HepG2 (cell line): ENCODE measurements around the gene CS. TPM values are rescaled to one million over a fixed set of nuclear protein-coding genes. Genes with fewer than 3 reads are reported as not detected.

Experiments used
- ATAC-seq: fragments of 200-7000 bp; cut with Tn5 transposase; 3 replicates; pipeline ENCODE4 v1.9.1; 2020; ENCODE audit warnings: mild to moderate bottlenecking, moderate library complexity
- BruUV-seq: library from RNA; stranded (reverse); fragments of 400-500 nt; replicated peaks from 2 replicates; lab custom pipeline; 2021; lab: Mats Ljungman, UMichigan
- CTCF ChIA-PET: fragments of 300-600 bp; formaldehyde crosslinking; extraction: SDS; loops from one replicate; lab custom pipeline; 2021; ENCODE audit warnings: low total read pairs, inconsistent platforms, low intra/inter-chr PET ratio; lab: Yijun Ruan, JAX
- POLR2A ChIA-PET: fragments of 350-600 bp; sonication (Branson Sonifier 250); formaldehyde crosslinking; loops from one replicate; lab custom pipeline; 2020; ENCODE audit warnings: antibody characterized with exemption, inconsistent platforms; lab: Yijun Ruan, JAX
- DNase-seq: peaks from one replicate; pipeline ENCODE4 v3.0.0-alpha.2; 2015; ENCODE audit warnings: low spot score
- FAIRE-seq: peaks from 3 replicates; lab custom pipeline; 2011; peaks lifted over from hg19 to GRCh38; lab: Jason Lieb, UNC
- H2AFZ ChIP-seq: one replicate; pipeline ENCODE4 v1.6.1; 2011; ENCODE audit warnings: low read length, inconsistent platforms
- H3K27ac ChIP-seq: fragments of 300-600 bp; 3 replicates; pipeline ENCODE4 v1.8.0; 2011; ENCODE audit warnings: mixed run types, mild to moderate bottlenecking, mixed read lengths, low read length, inconsistent platforms; ENCODE audit not compliant: insufficient read depth; ENCODE audit errors: extremely low read length
- H3K27me3 ChIP-seq, 2 experiments: fragments of 200-600 bp in 1 of 2; 2 replicates in 1 of 2; 3 replicates in 1 of 2; pipeline versions ENCODE4 v1.6.0 to v1.8.0; 2011; ENCODE audit warnings: low read length in 2 of 2, mild to moderate bottlenecking in 2 of 2, moderate library complexity in 2 of 2, inconsistent platforms in 1 of 2; ENCODE audit not compliant: insufficient read depth in 2 of 2, control insufficient read depth in 1 of 2
- H3K36me3 ChIP-seq, 2 experiments: fragments of 200-600 bp in 1 of 2; replicated peaks in 1 of 2; 2 replicates in 1 of 2; 3 replicates in 1 of 2; pipeline versions ENCODE4 v1.5.1 to v1.8.0; 2011; ENCODE audit warnings: low read length in 2 of 2, inconsistent platforms in 1 of 2; ENCODE audit not compliant: insufficient read depth in 2 of 2, control insufficient read depth in 1 of 2
- H3K4me1 ChIP-seq: 2 replicates; pipeline ENCODE4 v1.5.1; 2012; ENCODE audit warnings: low read length, inconsistent platforms; ENCODE audit not compliant: insufficient read depth
- H3K4me2 ChIP-seq: 2 replicates; pipeline ENCODE4 v1.6.0; 2011; ENCODE audit warnings: low read depth, low read length, inconsistent platforms
- H3K4me3 ChIP-seq, 3 experiments: fragments of 200-600 bp in 1 of 3; sonication (generic), shearing (Covaris generic) in 1 of 3; replicated peaks in 1 of 3; 2 replicates each; pipeline ENCODE4 v1.5.1; 2011 to 2016; ENCODE audit warnings: low read length in 3 of 3, inconsistent platforms in 2 of 3, low read depth in 2 of 3, mild to moderate bottlenecking in 2 of 3, control low read depth in 1 of 3, mixed read lengths in 1 of 3; ENCODE audit not compliant: insufficient read depth in 1 of 3
- H3K79me2 ChIP-seq: one replicate; pipeline ENCODE4 v1.6.1; 2011; ENCODE audit warnings: low read length, inconsistent platforms; ENCODE audit not compliant: insufficient read depth
- H3K9ac ChIP-seq: 2 replicates; pipeline ENCODE4 v1.6.0; 2011; ENCODE audit warnings: mild to moderate bottlenecking, low read depth, low read length, inconsistent platforms; ENCODE audit not compliant: insufficient read depth
- H3K9me3 ChIP-seq: 2 replicates; pipeline ENCODE4 v1.5.1; 2012; ENCODE audit warnings: mild to moderate bottlenecking, low read length
- H4K20me1 ChIP-seq: 2 replicates; pipeline ENCODE4 v1.6.0; 2011; ENCODE audit warnings: inconsistent platforms, mild to moderate bottlenecking, low read length, moderate library complexity; ENCODE audit not compliant: insufficient read depth
- POLR2A ChIP-seq, 2 experiments: IDR thresholded peaks; 2 replicates each; pipeline ENCODE4 v1.6.1; 2011; ENCODE audit warnings: low read depth in 2 of 2, low read length in 2 of 2, mild to moderate bottlenecking in 1 of 2, moderate library complexity in 1 of 2; ENCODE audit not compliant: insufficient read depth in 1 of 2
- ZBTB42 ChIP-seq: sonication (generic); formaldehyde crosslinking; IDR thresholded peaks from 2 replicates; pipeline ENCODE4 v1.5.0; 2020; ENCODE audit warnings: mild to moderate bottlenecking, missing genetic modification reagents
- ZNF121 ChIP-seq: sonication (generic); formaldehyde crosslinking; IDR thresholded peaks from 2 replicates; pipeline ENCODE4 v1.5.0; 2020; ENCODE audit warnings: mild to moderate bottlenecking, missing genetic modification reagents
- ZNF382 ChIP-seq: sonication (generic); formaldehyde crosslinking; IDR thresholded peaks from 2 replicates; pipeline ENCODE4 v1.5.0; 2020; ENCODE audit warnings: missing genetic modification reagents, mild to moderate bottlenecking, borderline replicate concordance
- WGBS: methylation state at CpG from one replicate; pipeline ENCODE4 v1.1.6; 2017; ENCODE audit warnings: low lambda C conversion rate; 5-methylcytosine and 5-hydroxymethylcytosine counted together
- in situ Hi-C: cut with HindIII; loops from 2 replicates; pipeline ENCODE4 v1.10.0; 2017; ENCODE audit warnings: low pct_unique_long_range_greater_than_20kb; ENCODE audit not compliant: extremely low pct_ligation_motif_present
- intact Hi-C: fragments of 100-400 bp; cut with micrococcal nuclease; formaldehyde crosslinking; loops from one replicate; pipeline ENCODE4 v1.10.0; 2022; ENCODE audit not compliant: unreplicated experiment
- polyA plus RNA-seq, 8 experiments: library from polyadenylated mRNA; depleted of rRNA in 3 of 8; stranded (reverse) in 7 of 8; unstranded in 1 of 8; fragments of >200 nt; fragmentation: Illumina TruSeq in 4 of 8; extraction: Trizol in 4 of 8; gene quantifications; 2 replicates each; pipeline versions ENCODE4 v1.2.1 to v1.2.3, GENCODE V29; 2011 to 2016; ENCODE audit warnings: low read depth in 4 of 8, missing spikeins in 1 of 8, mixed read lengths in 1 of 8; ENCODE audit not compliant: insufficient read depth in 1 of 8
- total RNA-seq, 5 experiments: library from RNA; depleted of rRNA; stranded (reverse); fragments of >200 nt; fragmentation: Illumina TruSeq; extraction: Trizol; gene quantifications; 2 replicates each; pipeline ENCODE4 v1.2.3, GENCODE V29; 2016; ENCODE audit warnings: low read depth in 1 of 5
- TF ChIP-seq, protein P1 (sequence below): sonication (generic); formaldehyde crosslinking; IDR thresholded peaks from 2 replicates; pipeline ENCODE4 v1.5.1; 2020; ENCODE audit warnings: missing genetic modification reagents, mild to moderate bottlenecking, borderline replicate concordance

Gene CS
- total and polyA plus RNA-seq, 2 of the 13 experiments (the other 11 are each of a cell fraction or from before 2014, with no cell fraction given) = 173 to 175 TPM

GRCh38 chr12:56278905-56279304 lies 21.2 kb downstream of the CS start (continued):
- TF ChIP-seq, protein P1, sequence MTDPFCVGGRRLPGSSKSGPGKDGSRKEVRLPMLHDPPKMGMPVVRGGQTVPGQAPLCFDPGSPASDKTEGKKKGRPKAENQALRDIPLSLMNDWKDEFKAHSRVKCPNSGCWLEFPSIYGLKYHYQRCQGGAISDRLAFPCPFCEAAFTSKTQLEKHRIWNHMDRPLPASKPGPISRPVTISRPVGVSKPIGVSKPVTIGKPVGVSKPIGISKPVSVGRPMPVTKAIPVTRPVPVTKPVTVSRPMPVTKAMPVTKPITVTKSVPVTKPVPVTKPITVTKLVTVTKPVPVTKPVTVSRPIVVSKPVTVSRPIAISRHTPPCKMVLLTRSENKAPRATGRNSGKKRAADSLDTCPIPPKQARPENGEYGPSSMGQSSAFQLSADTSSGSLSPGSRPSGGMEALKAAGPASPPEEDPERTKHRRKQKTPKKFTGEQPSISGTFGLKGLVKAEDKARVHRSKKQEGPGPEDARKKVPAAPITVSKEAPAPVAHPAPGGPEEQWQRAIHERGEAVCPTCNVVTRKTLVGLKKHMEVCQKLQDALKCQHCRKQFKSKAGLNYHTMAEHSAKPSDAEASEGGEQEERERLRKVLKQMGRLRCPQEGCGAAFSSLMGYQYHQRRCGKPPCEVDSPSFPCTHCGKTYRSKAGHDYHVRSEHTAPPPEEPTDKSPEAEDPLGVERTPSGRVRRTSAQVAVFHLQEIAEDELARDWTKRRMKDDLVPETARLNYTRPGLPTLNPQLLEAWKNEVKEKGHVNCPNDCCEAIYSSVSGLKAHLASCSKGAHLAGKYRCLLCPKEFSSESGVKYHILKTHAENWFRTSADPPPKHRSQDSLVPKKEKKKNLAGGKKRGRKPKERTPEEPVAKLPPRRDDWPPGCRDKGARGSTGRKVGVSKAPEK (CRISPR knock-in tag) = no peak

GRCh38 chr12:56274299-56274698 lies 25.8 kb downstream of the CS start:
- H3K9me3 ChIP-seq = no peaks in the 10 kb centered on the region
- no TSS peak for BruUV-seq
- intact Hi-C loops (no loop called here), in situ Hi-C loops (no loop called here)
- FAIRE-seq = no peak
- CTCF ChIA-PET = no interaction called here
- DNase-seq = no peak
- no peaks in the 10 kb centered on the region for H3K79me2 ChIP-seq
- H3K9ac ChIP-seq = no peak overlapping the region
- no peak overlapping the region for H2AFZ ChIP-seq
- H4K20me1 ChIP-seq = no peaks in the 10 kb centered on the region
- no peak overlapping the region for H3K4me3 ChIP-seq
- POLR2A ChIA-PET = no interaction called here
- TF ChIP-seq ZNF121 (CRISPR knock-in tag) (peak; percentile 57; the same call in 1 of the 2 replicates), ZBTB42 (CRISPR knock-in tag) (no peak), POLR2A (IDR thresholded peaks at IDR 0.05; ENCODE audit: insufficient read depth in 1 of 2, low read depth in 2 of 2, low read length in 2 of 2) (no peak), ZNF382 (no peak)
- no peak overlapping the region for H3K4me2 ChIP-seq
- peaks cover 29 to 65% of the 10 kb centered on the region in 2 experiments; a peak in 4 of 5 replicates for H3K36me3 ChIP-seq
- no peak for ATAC-seq
- 91% methylated on average over 2 of the region's 2 CpGs for WGBS
- H3K27ac ChIP-seq = no peak overlapping the region
- H3K27me3 ChIP-seq = no peaks in the 10 kb centered on the region
- H3K4me1 ChIP-seq = no peaks in the 10 kb centered on the region
